Panc1 (cell line): ENCODE measurements around the gene REXO4.

ENCODE experiments used
- CTCF ChIP-seq: fragments of 450-650 bp; IDR thresholded peaks from 2 replicates; pipeline ENCODE4 v1.5.1; 2017; ENCODE audit warnings: mild to moderate bottlenecking
- POLR2AphosphoS5 ChIP-seq: IDR thresholded peaks from 2 replicates; pipeline ENCODE4 v1.6.1; 2012; ENCODE audit warnings: mild to moderate bottlenecking, low read depth, low read length, moderate library complexity
- REST ChIP-seq, 2 experiments: IDR thresholded peaks; 2 replicates each; pipeline ENCODE4 v1.6.1; 2011 to 2012; ENCODE audit warnings: low read depth in 2 of 2, control low read depth in 1 of 2, low read length in 1 of 2, mild to moderate bottlenecking in 1 of 2, moderate library complexity in 1 of 2; ENCODE audit not compliant: insufficient read depth in 1 of 2

- no peak for TF ChIP-seq REST (IDR thresholded peaks at IDR 0.05; ENCODE audit: insufficient read depth in 1 of 2, low read depth in 2 of 2, low read length in 1 of 2)
- TF ChIP-seq CTCF: peak; percentile 80
- no peak for TF ChIP-seq POLR2AphosphoS5
Measured at GRCh38 chr9:133429641-133430161, 11.9 kb upstream of the REXO4 start.
